Measurements from ENCODE around the gene A3GALT2.

A3GALT2 gene

GRCh38 chr1:33347650-33347992, 26.7 kb upstream of the A3GALT2 start:
- DNase-seq (ENCODE audit: extremely low read depth, insufficient read length): no peak
- H3K4me3 ChIP-seq (replicated peaks; ENCODE audit: low read depth, low read length): no peak overlapping the region
- TF ChIP-seq, protein P1, sequence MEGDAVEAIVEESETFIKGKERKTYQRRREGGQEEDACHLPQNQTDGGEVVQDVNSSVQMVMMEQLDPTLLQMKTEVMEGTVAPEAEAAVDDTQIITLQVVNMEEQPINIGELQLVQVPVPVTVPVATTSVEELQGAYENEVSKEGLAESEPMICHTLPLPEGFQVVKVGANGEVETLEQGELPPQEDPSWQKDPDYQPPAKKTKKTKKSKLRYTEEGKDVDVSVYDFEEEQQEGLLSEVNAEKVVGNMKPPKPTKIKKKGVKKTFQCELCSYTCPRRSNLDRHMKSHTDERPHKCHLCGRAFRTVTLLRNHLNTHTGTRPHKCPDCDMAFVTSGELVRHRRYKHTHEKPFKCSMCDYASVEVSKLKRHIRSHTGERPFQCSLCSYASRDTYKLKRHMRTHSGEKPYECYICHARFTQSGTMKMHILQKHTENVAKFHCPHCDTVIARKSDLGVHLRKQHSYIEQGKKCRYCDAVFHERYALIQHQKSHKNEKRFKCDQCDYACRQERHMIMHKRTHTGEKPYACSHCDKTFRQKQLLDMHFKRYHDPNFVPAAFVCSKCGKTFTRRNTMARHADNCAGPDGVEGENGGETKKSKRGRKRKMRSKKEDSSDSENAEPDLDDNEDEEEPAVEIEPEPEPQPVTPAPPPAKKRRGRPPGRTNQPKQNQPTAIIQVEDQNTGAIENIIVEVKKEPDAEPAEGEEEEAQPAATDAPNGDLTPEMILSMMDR (IDR thresholded peaks at IDR 0.05; ENCODE audit: insufficient read depth, low read length, poor library complexity, severe bottlenecking): no peak
- no peaks in the 10 kb centered on the region for H3K27me3 ChIP-seq (replicated peaks; ENCODE audit: control insufficient read depth, insufficient read depth, low read length)
- no peaks in the 10 kb centered on the region for H3K36me3 ChIP-seq (ENCODE audit: control insufficient read depth, insufficient read depth, low read length)

DNA sequence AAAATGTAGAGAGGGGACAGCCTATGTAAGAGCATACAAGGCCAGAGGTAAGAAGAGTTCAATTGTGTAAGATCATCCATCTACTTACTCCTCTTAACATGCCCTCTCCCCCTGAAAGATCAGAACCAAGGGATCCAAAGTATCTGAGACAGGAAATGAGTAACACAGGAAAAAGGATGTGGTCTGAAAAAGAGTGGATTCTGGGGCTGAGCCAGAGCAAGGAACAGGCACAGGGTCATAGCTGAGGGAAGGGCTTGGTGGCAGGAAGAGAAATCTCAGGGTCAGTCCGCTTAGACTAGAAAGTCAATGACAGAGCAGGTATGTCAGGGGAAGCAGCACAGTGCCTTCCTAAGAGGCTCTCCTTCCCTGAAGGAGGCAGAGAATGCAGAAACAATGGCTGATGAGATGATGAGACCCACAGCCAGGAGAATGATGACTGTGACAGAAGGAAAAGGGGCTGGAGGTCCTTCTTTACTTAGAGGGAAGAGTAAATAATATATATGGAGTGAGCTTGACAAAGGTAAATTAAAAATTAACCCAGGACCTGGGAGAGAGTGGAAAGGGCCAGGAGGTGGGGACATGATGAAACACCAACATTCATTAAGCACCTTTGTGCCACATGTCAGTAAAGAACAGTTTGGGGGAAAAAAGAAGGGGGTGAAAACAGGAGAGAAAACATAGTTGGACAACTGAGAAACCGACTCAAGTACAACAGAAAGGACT, 26.2 kb upstream of the A3GALT2 start:
- Histone ChIP-seq H3K27me3 (replicated peaks; ENCODE audit: control insufficient read depth, insufficient read depth, low read length) (no peaks in the 10 kb centered on the region), H3K4me3 (replicated peaks; ENCODE audit: low read depth, low read length) (no peak overlapping the region), H3K36me3 (ENCODE audit: control insufficient read depth, insufficient read depth, low read length) (no peaks in the 10 kb centered on the region)
- no peak for DNase-seq (ENCODE audit: extremely low read depth, insufficient read length)
- TF ChIP-seq, protein P1 (IDR thresholded peaks at IDR 0.05; ENCODE audit: insufficient read depth, low read length, poor library complexity, severe bottlenecking): no peak

GRCh38 chr1:33346533-33346926, 25.6 kb upstream of the A3GALT2 start:
- TF ChIP-seq, protein P1 (IDR thresholded peaks at IDR 0.05; ENCODE audit: insufficient read depth, low read length, poor library complexity, severe bottlenecking): no peak
- H3K36me3 ChIP-seq (ENCODE audit: control insufficient read depth, insufficient read depth, low read length): no peaks in the 10 kb centered on the region
- no peak for DNase-seq (ENCODE audit: extremely low read depth, insufficient read length)
- no peaks in the 10 kb centered on the region for H3K27me3 ChIP-seq (replicated peaks; ENCODE audit: control insufficient read depth, insufficient read depth, low read length)
- no peak overlapping the region for H3K4me3 ChIP-seq (replicated peaks; ENCODE audit: low read depth, low read length)

DNA sequence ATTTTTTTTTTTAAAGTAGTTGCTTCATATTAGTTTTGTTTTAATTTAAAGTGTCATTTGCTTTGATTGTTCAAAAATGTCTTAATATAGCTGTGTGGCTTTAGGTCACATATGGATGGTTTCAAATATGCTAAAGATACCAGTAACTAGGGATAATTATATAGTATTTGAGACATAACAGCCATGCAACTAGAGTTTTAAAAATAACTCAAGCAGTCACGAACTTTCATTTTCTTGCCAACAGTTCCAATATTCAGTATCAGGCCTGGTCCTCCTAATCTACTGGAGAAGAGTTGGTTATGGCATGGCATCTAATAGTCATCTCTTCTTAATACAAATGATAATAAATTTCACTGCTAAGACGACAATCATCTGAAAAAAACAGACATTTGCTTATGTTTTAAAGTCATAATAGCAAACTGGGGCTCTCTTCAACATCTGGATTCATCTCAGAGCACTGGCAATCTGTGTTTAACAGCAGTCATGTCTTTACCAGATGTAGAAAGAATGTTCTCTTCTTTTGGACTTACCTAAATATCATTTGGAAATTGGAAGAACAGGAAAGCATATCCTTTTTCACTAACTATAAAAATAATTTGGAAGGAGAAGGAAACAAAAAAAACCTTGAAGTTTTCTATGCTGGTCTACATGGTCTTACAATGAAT, 24.1 kb upstream of the A3GALT2 start:
- H3K27me3 ChIP-seq (replicated peaks; ENCODE audit: control insufficient read depth, insufficient read depth, low read length): no peaks in the 10 kb centered on the region
- TF ChIP-seq, protein P1 (IDR thresholded peaks at IDR 0.05; ENCODE audit: insufficient read depth, low read length, poor library complexity, severe bottlenecking): no peak
- no peak for DNase-seq (ENCODE audit: extremely low read depth, insufficient read length)
- H3K36me3 ChIP-seq (ENCODE audit: control insufficient read depth, insufficient read depth, low read length): no peaks in the 10 kb centered on the region; the same call in 1 of the 2 replicates
- H3K4me3 ChIP-seq (replicated peaks; ENCODE audit: low read depth, low read length): no peak overlapping the region

DNA sequence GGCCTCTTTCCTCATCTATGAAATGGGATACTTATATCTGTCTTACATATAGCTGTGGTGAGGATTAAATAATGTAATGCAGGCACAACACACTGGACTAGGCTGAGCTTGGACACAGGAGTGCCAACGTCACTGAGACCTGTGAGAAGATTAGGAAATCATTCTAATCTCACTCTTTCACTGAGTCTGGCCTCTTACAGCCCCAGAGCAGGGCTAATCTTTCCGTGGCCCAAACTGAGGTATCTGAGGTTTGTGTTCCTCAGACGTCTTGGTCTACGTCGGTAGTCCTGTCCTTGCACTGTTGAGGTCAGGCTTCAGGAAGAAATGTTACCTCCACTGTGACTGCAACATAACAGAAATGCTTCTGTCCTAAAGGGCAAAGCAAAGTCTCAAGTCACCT, 22.6 kb upstream of the A3GALT2 start:
- no peak overlapping the region for H3K4me3 ChIP-seq (replicated peaks; ENCODE audit: low read depth, low read length)
- DNase-seq (ENCODE audit: extremely low read depth, insufficient read length): no peak
- no peaks in the 10 kb centered on the region for H3K27me3 ChIP-seq (replicated peaks; ENCODE audit: control insufficient read depth, insufficient read depth, low read length)
- TF ChIP-seq, protein P1 (IDR thresholded peaks at IDR 0.05; ENCODE audit: insufficient read depth, low read length, poor library complexity, severe bottlenecking): no peak
- H3K36me3 ChIP-seq (ENCODE audit: control insufficient read depth, insufficient read depth, low read length): no peaks in the 10 kb centered on the region; the same call in 1 of the 2 replicates

Data from GM06990 (cell line).